Testis (tissue), 2 donors: ENCODE measurements around the gene ARF6.

Experiments used
- POLR2A ChIP-seq: fragments of 450-650 bp; IDR thresholded peaks from one replicate; pipeline ENCODE4 v1.6.1; 2017; ENCODE audit warnings: antibody characterized with exemption, mild to moderate bottlenecking, moderate library complexity
- TF ChIP-seq, protein P1 (sequence below), 3 experiments: fragments of 450-650 bp in 2 of 3; fragments of 200-600 bp in 1 of 3; sonication (generic) in 1 of 3; IDR thresholded peaks; one replicate each; pipeline ENCODE4 v1.5.1; 2016 to 2019; ENCODE audit warnings: antibody characterized with exemption in 3 of 3, mild to moderate bottlenecking in 2 of 3, moderate library complexity in 1 of 3

GRCh38 chr14:49923442-49923841 is 30.6 kb downstream of the ARF6 start:
- no peak for TF ChIP-seq POLR2A
- TF ChIP-seq, protein P1, sequence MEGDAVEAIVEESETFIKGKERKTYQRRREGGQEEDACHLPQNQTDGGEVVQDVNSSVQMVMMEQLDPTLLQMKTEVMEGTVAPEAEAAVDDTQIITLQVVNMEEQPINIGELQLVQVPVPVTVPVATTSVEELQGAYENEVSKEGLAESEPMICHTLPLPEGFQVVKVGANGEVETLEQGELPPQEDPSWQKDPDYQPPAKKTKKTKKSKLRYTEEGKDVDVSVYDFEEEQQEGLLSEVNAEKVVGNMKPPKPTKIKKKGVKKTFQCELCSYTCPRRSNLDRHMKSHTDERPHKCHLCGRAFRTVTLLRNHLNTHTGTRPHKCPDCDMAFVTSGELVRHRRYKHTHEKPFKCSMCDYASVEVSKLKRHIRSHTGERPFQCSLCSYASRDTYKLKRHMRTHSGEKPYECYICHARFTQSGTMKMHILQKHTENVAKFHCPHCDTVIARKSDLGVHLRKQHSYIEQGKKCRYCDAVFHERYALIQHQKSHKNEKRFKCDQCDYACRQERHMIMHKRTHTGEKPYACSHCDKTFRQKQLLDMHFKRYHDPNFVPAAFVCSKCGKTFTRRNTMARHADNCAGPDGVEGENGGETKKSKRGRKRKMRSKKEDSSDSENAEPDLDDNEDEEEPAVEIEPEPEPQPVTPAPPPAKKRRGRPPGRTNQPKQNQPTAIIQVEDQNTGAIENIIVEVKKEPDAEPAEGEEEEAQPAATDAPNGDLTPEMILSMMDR (IDR thresholded peaks at IDR 0.05) = no peak
